Superior temporal gyrus (tissue), 1 donor: Measurements from ENCODE around the gene ABHD14A.

Experiments used
- DNase-seq: peaks from one replicate; pipeline ENCODE4 v3.0.0-alpha.2; 2016; ENCODE audit errors: extremely low spot score

The ABHD14A gene

GRCh38 chr3:52020796-52021195, 45.9 kb downstream of the ABHD14A start:
- no peak for DNase-seq

GRCh38 chr3:52021489-52022268, 46.8 kb downstream of the ABHD14A start:
- DNase-seq, result no peak

GRCh38 chr3:52022323-52023100, 47.6 kb downstream of the ABHD14A start:
- DNase-seq, result no peak

- DNase-seq, result no peak
Observed at GRCh38 chr3:52023101-52023770, 48.4 kb downstream of the ABHD14A start.

- no peak for DNase-seq
Observed at GRCh38 chr3:52023860-52024764, 49.2 kb downstream of the ABHD14A start.

GRCh38 chr3:52024765-52025452, 50.0 kb downstream of the ABHD14A start:
- DNase-seq, result no peak

- no peak for DNase-seq
Observed at GRCh38 chr3:52025453-52025852, 50.6 kb downstream of the ABHD14A start.

GRCh38 chr3:52026041-52026440, 51.2 kb downstream of the ABHD14A start:
- no peak for DNase-seq

GRCh38 chr3:52028572-52028971, 53.7 kb downstream of the ABHD14A start:
- DNase-seq, result peak; percentile 85

GRCh38 chr3:52029053-52029452, 54.2 kb downstream of the ABHD14A start:
- no peak for DNase-seq

- DNase-seq, result no peak
Observed at GRCh38 chr3:52029535-52029934, 54.7 kb downstream of the ABHD14A start.
